ENCODE results near the gene ODAD4.

DNA sequence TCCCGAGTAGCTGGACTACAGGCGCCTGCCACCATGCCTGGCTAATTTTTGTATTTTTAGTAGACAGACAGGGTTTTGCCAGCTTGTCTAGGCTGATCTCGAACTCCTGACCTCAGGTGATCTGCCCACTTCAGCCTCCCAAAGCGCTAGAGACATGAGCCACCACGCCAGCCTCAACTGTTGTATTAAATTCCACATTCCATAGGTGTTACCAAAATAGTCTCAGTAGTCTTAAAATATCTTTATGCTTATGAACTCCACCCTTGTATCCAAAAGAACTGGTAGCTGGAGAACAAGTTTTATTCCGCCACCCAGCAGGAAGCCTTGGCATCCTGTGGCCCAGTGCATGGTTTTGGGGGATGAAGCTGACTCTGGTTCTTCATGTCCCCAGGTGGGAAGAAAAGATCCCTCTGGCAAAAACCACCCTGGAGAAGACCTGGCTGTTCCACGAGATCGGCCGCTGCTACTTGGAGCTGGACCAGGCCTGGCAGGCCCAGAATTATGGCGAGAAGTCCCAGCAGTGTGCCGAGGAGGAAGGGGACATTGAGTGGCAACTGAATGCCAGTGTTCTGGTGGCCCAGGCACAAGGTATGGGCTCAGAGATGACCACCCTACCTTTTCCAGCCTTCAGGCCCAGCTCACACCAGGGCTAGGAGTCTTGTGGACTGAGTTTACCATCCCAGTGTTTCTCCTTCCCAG is 18.5 kb downstream of the ODAD4 start:
- no peak for TF ChIP-seq TAF1 (IDR thresholded peaks at IDR 0.05; ENCODE audit: borderline replicate concordance, low read depth, low read length)
- no peak for TF ChIP-seq POLR2A (IDR thresholded peaks at IDR 0.05; ENCODE audit: low read depth, low read length)
- no peak for TF ChIP-seq POLR2AphosphoS5 (IDR thresholded peaks at IDR 0.05; ENCODE audit: low read depth, low read length)

All from GM12892 (cell line).